Body of pancreas (tissue), 4 donors: ENCODE measurements around the gene TSPAN33.

Source experiments
- CTCF ChIP-seq, 7 experiments: fragments of 450-650 bp in 4 of 7; fragments of 200-600 bp in 3 of 7; sonication (generic) in 3 of 7; IDR thresholded peaks; one replicate each; pipeline ENCODE4 v1.5.1; 2016 to 2019; ENCODE audit warnings: antibody characterized with exemption in 7 of 7
- POLR2A ChIP-seq, 3 donors: fragments of 450-650 bp; IDR thresholded peaks; one replicate each; pipeline ENCODE4 v1.6.1; 2016; ENCODE audit warnings: antibody characterized with exemption in 3 of 3, mild to moderate bottlenecking in 2 of 3

GRCh38 chr7:129199406-129199805 lies 54.9 kb downstream of the TSPAN33 start:
- TF ChIP-seq CTCF (IDR thresholded peaks at IDR 0.05), result no peak
- TF ChIP-seq POLR2A (IDR thresholded peaks at IDR 0.05), result no peak
